HepG2 (cell line): ENCODE measurements around the gene NTRK2.

ENCODE experiments used
- BHLHE40 ChIP-seq: IDR thresholded peaks from 2 replicates; pipeline ENCODE4 v1.6.1; 2011; ENCODE audit warnings: low read length, improper control_type of control experiment
- EEA1 ChIP-seq: sonication (generic); formaldehyde crosslinking; IDR thresholded peaks from 2 replicates; pipeline ENCODE4 v1.5.1; 2020; ENCODE audit warnings: mild to moderate bottlenecking, missing genetic modification reagents, borderline replicate concordance
- GLI4 ChIP-seq: sonication (generic); formaldehyde crosslinking; IDR thresholded peaks from 2 replicates; pipeline ENCODE4 v1.5.1; 2020; ENCODE audit warnings: missing genetic modification reagents, mild to moderate bottlenecking, moderate library complexity, borderline replicate concordance
- NFE2 ChIP-seq: sonication (generic); formaldehyde crosslinking; IDR thresholded peaks from 2 replicates; pipeline ENCODE4 v1.4.0; 2020; ENCODE audit warnings: missing genetic modification reagents
- RAD51 ChIP-seq: fragments of 450-650 bp; IDR thresholded peaks from 2 replicates; pipeline ENCODE4 v1.6.1; 2016; ENCODE audit warnings: borderline replicate concordance
- RBM22 ChIP-seq: fragments of 200-400 bp; formaldehyde crosslinking; optimal IDR thresholded peaks from 2 replicates; pipeline ENCODE3; 2017; ENCODE audit warnings: mild to moderate bottlenecking, low read length, moderate library complexity
- ZNF136 ChIP-seq: sonication (generic); formaldehyde crosslinking; IDR thresholded peaks from 2 replicates; pipeline ENCODE4 v1.8.1; 2022; ENCODE audit warnings: low read depth, mild to moderate bottlenecking, moderate library complexity, missing genetic modification reagents
- ZNF20 ChIP-seq: sonication (generic); formaldehyde crosslinking; IDR thresholded peaks from 2 replicates; pipeline ENCODE4 v1.4.0; 2020; ENCODE audit warnings: mild to moderate bottlenecking, moderate library complexity, missing genetic modification reagents
- TF ChIP-seq, protein P1 (sequence below): sonication (generic); formaldehyde crosslinking; IDR thresholded peaks from 2 replicates; pipeline ENCODE4 v1.5.0; 2020; ENCODE audit warnings: mild to moderate bottlenecking, missing genetic modification reagents, moderate library complexity
- TF ChIP-seq, protein P2 (sequence below): IDR thresholded peaks from 2 replicates; pipeline ENCODE4 v1.6.1; 2016

DNA sequence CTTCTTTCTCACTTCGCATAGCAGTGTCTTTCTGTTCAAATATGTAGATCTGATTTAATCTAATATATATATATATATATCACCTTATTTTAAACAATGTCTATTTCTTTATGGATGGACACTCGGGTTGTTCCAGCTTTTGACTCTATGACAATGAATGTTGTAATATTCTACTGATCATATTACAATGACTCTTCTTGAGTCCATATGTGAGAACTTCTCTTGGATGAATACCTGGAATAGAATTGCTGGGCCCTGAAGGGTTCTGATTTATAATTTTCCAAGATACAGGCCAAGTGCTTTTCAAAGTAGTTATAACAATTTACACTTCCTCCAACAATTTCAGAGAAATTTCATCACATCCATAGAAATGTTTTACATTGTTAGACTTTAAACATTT is 28.8 kb downstream of the NTRK2 start:
- TF ChIP-seq ZNF136 (CRISPR knock-in tag) (no peak), NFE2 (CRISPR knock-in tag) (no peak), RAD51 (no peak), GLI4 (CRISPR knock-in tag) (no peak), EEA1 (no peak), ZNF20 (CRISPR knock-in tag) (no peak), RBM22 (no peak), BHLHE40 (no peak)
- TF ChIP-seq, protein P1, sequence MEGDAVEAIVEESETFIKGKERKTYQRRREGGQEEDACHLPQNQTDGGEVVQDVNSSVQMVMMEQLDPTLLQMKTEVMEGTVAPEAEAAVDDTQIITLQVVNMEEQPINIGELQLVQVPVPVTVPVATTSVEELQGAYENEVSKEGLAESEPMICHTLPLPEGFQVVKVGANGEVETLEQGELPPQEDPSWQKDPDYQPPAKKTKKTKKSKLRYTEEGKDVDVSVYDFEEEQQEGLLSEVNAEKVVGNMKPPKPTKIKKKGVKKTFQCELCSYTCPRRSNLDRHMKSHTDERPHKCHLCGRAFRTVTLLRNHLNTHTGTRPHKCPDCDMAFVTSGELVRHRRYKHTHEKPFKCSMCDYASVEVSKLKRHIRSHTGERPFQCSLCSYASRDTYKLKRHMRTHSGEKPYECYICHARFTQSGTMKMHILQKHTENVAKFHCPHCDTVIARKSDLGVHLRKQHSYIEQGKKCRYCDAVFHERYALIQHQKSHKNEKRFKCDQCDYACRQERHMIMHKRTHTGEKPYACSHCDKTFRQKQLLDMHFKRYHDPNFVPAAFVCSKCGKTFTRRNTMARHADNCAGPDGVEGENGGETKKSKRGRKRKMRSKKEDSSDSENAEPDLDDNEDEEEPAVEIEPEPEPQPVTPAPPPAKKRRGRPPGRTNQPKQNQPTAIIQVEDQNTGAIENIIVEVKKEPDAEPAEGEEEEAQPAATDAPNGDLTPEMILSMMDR (CRISPR knock-in tag), result no peak
- TF ChIP-seq, protein P2, sequence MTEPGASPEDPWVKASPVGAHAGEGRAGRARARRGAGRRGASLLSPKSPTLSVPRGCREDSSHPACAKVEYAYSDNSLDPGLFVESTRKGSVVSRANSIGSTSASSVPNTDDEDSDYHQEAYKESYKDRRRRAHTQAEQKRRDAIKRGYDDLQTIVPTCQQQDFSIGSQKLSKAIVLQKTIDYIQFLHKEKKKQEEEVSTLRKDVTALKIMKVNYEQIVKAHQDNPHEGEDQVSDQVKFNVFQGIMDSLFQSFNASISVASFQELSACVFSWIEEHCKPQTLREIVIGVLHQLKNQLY (CRISPR knock-in tag), result no peak
